ENCODE data around the gene TAOK3. TPM values are rescaled to one million over a fixed set of nuclear protein-coding genes. Genes with fewer than 3 reads are reported as not detected.

Gene TAOK3
- total RNA-seq, 3 donors from 2014 or later (not counting 1 experiment from before 2014, with no cell fraction given): 155 to 166 (median 157) TPM

DNA sequence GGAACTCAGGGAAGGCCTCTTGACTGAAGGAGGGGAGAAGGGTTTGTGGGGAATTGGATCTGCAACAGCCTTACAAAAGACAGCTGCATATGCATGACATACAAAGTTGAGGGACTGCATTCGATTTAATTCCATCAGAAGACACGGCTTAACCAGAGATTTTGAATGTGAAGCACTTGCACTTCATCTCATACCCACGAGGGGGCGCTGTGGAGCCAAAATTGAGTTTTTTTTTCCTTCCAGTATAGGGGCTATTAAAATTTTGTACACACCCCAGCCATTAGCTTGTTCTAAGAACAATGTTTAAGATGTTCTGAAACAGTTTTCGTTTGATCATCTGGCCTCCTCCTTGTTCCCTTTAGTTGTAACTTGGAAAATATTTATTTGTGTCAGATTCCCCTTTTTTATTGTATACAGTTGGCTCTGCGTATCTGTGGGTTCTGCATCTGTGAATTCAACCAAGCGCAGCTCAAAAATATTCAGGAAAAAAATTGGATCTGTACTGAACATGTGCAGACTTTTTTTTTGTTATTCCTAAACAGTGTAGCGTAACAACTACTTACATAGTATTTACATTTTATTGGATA, 5.3 kb upstream of the TAOK3 start:
- peak overlapping the region; percentile 92 to 98 for H3K27ac Mint-ChIP-seq
- Histone ChIP-seq H3K4me3 (ENCODE audit: low read length) (peak overlapping the region; percentile 64), H3K4me1 (ENCODE audit: control insufficient read depth, insufficient read depth, low read length) (peaks cover 22% of the 10 kb centered on the region), H3K9me3 (ENCODE audit: control insufficient read depth, insufficient read depth, low read length) (no peaks in the 10 kb centered on the region), H3K27me3 (ENCODE audit: control insufficient read depth, insufficient read depth, low read length) (no peaks in the 10 kb centered on the region), H3K27ac (ENCODE audit: low read length) (peak overlapping the region; percentile 0), H3K36me3 (ENCODE audit: control insufficient read depth, insufficient read depth, low read length) (peaks cover 14% of the 10 kb centered on the region)
- peak overlapping the region; percentile 99 for H3K4me3 Mint-ChIP-seq
- peaks cover 28 to 32% of the 10 kb centered on the region in 2 donors for H3K4me1 Mint-ChIP-seq
- TF ChIP-seq, protein P1, sequence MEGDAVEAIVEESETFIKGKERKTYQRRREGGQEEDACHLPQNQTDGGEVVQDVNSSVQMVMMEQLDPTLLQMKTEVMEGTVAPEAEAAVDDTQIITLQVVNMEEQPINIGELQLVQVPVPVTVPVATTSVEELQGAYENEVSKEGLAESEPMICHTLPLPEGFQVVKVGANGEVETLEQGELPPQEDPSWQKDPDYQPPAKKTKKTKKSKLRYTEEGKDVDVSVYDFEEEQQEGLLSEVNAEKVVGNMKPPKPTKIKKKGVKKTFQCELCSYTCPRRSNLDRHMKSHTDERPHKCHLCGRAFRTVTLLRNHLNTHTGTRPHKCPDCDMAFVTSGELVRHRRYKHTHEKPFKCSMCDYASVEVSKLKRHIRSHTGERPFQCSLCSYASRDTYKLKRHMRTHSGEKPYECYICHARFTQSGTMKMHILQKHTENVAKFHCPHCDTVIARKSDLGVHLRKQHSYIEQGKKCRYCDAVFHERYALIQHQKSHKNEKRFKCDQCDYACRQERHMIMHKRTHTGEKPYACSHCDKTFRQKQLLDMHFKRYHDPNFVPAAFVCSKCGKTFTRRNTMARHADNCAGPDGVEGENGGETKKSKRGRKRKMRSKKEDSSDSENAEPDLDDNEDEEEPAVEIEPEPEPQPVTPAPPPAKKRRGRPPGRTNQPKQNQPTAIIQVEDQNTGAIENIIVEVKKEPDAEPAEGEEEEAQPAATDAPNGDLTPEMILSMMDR (IDR thresholded peaks at IDR 0.05): peak; percentile 98
- intact Hi-C loops (cut with micrococcal nuclease): loop anchor here (5.0 to 10.0 kb wide), 3 partner anchors 241 to 1287 kb away; partner anchors contain the start of genes PEBP1 and PRKAB1
- no peaks in the 10 kb centered on the region for H3K36me3 Mint-ChIP-seq
- H3K27me3 Mint-ChIP-seq (ENCODE audit: low read depth in 2 of 2): no peaks in the 10 kb centered on the region
- H3K9me3 Mint-ChIP-seq: no peaks in the 10 kb centered on the region
- ATAC-seq: no peak
- DNase-seq: peak; percentile 77 to 80
- WGBS (ENCODE audit: insufficient coverage): 43% methylated on average over 5 of the region's 8 CpGs

DNA sequence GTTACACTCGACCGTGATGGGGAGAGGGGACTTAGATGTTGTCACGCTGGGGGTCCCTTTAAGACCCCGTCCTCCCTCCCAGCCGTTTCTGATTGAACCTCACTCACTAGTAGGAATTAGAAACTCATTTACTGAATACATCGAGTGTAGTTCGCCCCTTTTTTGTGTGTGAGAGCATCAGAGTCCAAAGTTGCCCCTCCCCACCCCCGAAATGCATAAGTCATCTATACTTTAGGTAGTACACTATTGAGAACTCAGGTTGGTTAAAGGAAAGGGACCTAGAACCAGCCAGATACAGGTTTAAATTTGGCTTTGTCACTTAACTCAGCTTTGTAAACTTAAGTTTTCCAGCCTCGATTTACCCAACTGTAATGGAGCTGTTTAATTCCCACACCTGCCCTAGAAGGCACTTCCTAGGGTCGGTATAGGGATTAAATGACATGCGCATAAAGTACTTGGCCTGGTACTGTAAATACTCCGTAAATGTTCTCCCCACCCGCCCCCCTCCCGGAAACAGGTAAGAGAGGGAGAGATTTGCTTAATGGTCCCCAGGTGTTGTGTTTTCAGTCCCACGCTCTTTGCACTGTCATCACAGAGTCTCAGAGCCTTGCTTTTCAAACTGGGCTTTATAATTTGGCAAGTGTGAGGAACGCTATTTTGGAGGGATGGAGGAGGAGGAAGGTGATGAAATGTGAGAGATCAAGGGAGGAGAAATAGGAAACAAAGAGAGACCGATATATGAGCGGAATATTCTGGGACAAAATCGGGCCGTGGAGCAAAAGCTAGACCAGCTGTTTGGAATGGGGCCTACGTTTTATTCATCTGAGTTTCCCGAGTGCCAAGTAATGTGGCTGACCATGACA, 4.5 kb upstream of the TAOK3 start:
- H3K4me1 Mint-ChIP-seq: peaks cover 28 to 39% of the 10 kb centered on the region in 2 donors
- DNase-seq (peak in 1 of 2 donors; percentile 33), ATAC-seq (no peak)
- TF ChIP-seq, protein P1 (IDR thresholded peaks at IDR 0.05): no peak
- peaks cover 14% of the 10 kb centered on the region for H3K36me3 ChIP-seq (ENCODE audit: control insufficient read depth, insufficient read depth, low read length)
- H3K27me3 Mint-ChIP-seq (ENCODE audit: low read depth in 2 of 2): no peaks in the 10 kb centered on the region
- H3K4me1 ChIP-seq (ENCODE audit: control insufficient read depth, insufficient read depth, low read length): peaks cover 22% of the 10 kb centered on the region
- peak overlapping the region; percentile 99 for H3K4me3 Mint-ChIP-seq
- peak overlapping the region; percentile 64 for H3K4me3 ChIP-seq (ENCODE audit: low read length)
- peak overlapping the region; percentile 0 for H3K27ac ChIP-seq (ENCODE audit: low read length)
- no peaks in the 10 kb centered on the region for H3K9me3 Mint-ChIP-seq
- H3K27ac Mint-ChIP-seq: peak overlapping the region; percentile 92 to 98
- H3K27me3 ChIP-seq (ENCODE audit: control insufficient read depth, insufficient read depth, low read length): no peaks in the 10 kb centered on the region
- WGBS (ENCODE audit: insufficient coverage): 6% methylated on average over 14 of the region's 22 CpGs
- intact Hi-C loops (cut with micrococcal nuclease): loop anchor here (5.0 to 10.0 kb wide), 3 partner anchors 240 to 1288 kb away; partner anchors contain the start of genes PEBP1 and PRKAB1
- H3K9me3 ChIP-seq (ENCODE audit: control insufficient read depth, insufficient read depth, low read length): no peaks in the 10 kb centered on the region
- no peaks in the 10 kb centered on the region for H3K36me3 Mint-ChIP-seq

DNA sequence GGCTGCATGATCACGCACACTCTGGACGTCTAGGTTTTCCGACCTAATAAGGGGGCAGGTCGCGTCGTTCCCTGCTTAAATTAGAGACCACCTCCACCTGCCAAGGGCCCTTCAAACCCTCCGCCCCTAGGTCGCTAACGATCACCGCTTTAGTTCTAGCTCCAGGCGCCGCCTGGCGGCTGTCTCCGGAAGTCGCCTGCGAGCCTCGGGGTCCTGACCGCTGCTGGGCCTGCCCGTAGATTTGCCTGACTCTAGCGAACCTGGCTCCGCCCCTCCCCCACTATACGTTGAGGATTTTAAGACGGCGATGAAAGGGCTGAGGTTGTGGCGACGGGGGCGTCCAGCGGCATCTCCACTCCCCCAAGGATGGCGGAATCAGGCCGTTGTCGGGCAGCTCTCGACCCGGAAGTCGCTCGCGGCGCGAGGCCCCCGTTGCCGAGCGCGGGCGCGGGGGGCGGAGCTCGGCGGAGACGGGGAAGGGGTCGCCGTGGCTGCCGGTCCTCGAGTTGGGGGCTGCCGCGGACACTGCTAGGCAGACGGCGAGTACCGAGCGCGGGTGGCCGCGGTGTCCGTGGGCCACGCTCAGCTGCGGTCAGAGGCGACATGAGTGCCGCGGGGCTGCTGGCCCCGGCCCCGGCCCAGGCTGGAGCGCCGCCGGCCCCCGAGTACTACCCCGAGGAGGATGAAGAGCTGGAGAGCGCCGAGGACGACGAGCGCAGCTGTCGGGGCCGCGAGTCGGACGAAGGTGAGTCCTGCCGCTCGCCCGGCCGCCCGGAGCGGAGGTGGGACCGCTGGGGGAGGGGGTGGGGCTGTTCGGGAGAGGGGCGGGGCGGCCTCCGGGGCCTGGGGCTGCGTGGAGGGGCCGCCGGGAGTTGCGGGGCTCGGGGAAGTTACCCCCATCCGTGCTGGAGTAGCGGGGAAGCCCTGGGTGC, 3.6 kb upstream of the TAOK3 start, which contains the start of gene SUDS3:
Gene SUDS3, plus strand, starts transcription at position 467 of the 932 bp plus-strand sequence. Its CDS starts 137 bp downstream, at position 604.
- Mint-ChIP-seq H3K36me3 (no peaks in the 10 kb centered on the region), H3K4me3 (peak within 1 kb of the TSS; percentile 99), H3K27ac (peak within 1 kb of the TSS; percentile 97 to 98), H3K9me3 (no peaks in the 10 kb centered on the region), H3K27me3 (ENCODE audit: low read depth in 2 of 2) (peaks cover 0 to 3% of the 10 kb centered on the region in 2 donors), H3K4me1 (peaks cover 28 to 48% of the 10 kb centered on the region in 2 donors)
- peak; percentile 95 to 97 for DNase-seq
- Histone ChIP-seq H3K36me3 (ENCODE audit: control insufficient read depth, insufficient read depth, low read length) (peaks cover 8% of the 10 kb centered on the region), H3K27me3 (ENCODE audit: control insufficient read depth, insufficient read depth, low read length) (no peaks in the 10 kb centered on the region), H3K9me3 (ENCODE audit: control insufficient read depth, insufficient read depth, low read length) (no peaks in the 10 kb centered on the region), H3K27ac (ENCODE audit: low read length) (peak within 1 kb of the TSS; percentile 91), H3K4me3 (ENCODE audit: low read length) (peak within 1 kb of the TSS; percentile 64), H3K4me1 (ENCODE audit: control insufficient read depth, insufficient read depth, low read length) (peaks cover 28% of the 10 kb centered on the region)
- WGBS (ENCODE audit: insufficient coverage): under 1% methylated on average over 101 of the region's 102 CpGs
- peak; percentile 55 to 68 (median 58) for ATAC-seq
- intact Hi-C loops (cut with micrococcal nuclease): loop anchor here (1.0 to 10.0 kb wide), 4 partner anchors 194 to 1288 kb away; partner anchors contain the start of genes PEBP1 and PRKAB1
- TF ChIP-seq, protein P1 (IDR thresholded peaks at IDR 0.05): peak; percentile 97

All from natural killer cell (primary cell).